SK-N-SH (cell line): Measurements from ENCODE around the gene ZFYVE19. TPM values are rescaled to one million over a fixed set of nuclear protein-coding genes. Genes with fewer than 3 reads are reported as not detected.

Source experiments
- CTCF ChIA-PET: fragments of 300-600, 350-600 bp; formaldehyde crosslinking; extraction: SDS; loops from one replicate; lab custom pipeline; 2021; lab: Yijun Ruan, JAX
- POLR2A ChIA-PET: fragments of 350-600 bp; sonication (Branson Sonifier 250); formaldehyde crosslinking; extraction: SDS; loops from one replicate; lab custom pipeline; 2020; ENCODE audit warnings: antibody characterized with exemption, inconsistent platforms; lab: Yijun Ruan, JAX
- DNase-seq: peaks from one replicate; pipeline ENCODE4 v3.0.0; 2012
- H2AFZ ChIP-seq: fragments of 200-600 bp; sonication (generic); 2 replicates; pipeline ENCODE4 v1.8.1; 2016; ENCODE audit warnings: antibody characterized with exemption, mild to moderate bottlenecking, low read depth
- H3F3A ChIP-seq: fragments of 200-600 bp; sonication (generic); replicated peaks from 2 replicates; pipeline ENCODE3; 2016; ENCODE audit warnings: antibody characterized with exemption, mild to moderate bottlenecking; ENCODE audit not compliant: insufficient read depth
- H3K27ac ChIP-seq, 2 experiments: fragments of 200-500 bp in 1 of 2; fragments of 200-600 bp in 1 of 2; sonication (Bioruptor generic) in 1 of 2; sonication (generic), shearing (Covaris generic) in 1 of 2; 2 replicates each; pipeline versions ENCODE4 v1.5.1 to v1.6.1; 2014 to 2016; ENCODE audit warnings: low read depth in 2 of 2, inconsistent platforms in 1 of 2, low read length in 1 of 2, mild to moderate bottlenecking in 1 of 2, mixed read lengths in 1 of 2
- H3K27me3 ChIP-seq: fragments of 200-600 bp; sonication (generic), shearing (Covaris generic); 2 replicates; pipeline ENCODE4 v1.6.1; 2016; ENCODE audit warnings: mixed run types; ENCODE audit not compliant: insufficient read depth
- H3K36me3 ChIP-seq, 2 experiments: fragments of 200-500 bp in 1 of 2; fragments of 200-600 bp in 1 of 2; sonication (Bioruptor generic) in 1 of 2; sonication (generic) in 1 of 2; replicated peaks in 1 of 2; 2 replicates each; pipeline versions ENCODE3 to v1.5.1; 2014 to 2016; ENCODE audit warnings: low read length in 1 of 2, mild to moderate bottlenecking in 1 of 2; ENCODE audit not compliant: insufficient read depth in 2 of 2, control insufficient read depth in 1 of 2
- H3K4me1 ChIP-seq, 2 experiments: fragments of 200-500 bp in 1 of 2; fragments of 200-600 bp in 1 of 2; sonication (Bioruptor generic) in 1 of 2; sonication (generic), shearing (Covaris generic) in 1 of 2; 2 replicates each; pipeline versions ENCODE4 v1.5.1 to v1.6.1; 2014 to 2016; ENCODE audit warnings: low read depth in 1 of 2, low read length in 1 of 2, mixed run types in 1 of 2; ENCODE audit not compliant: insufficient read depth in 2 of 2, control insufficient read depth in 1 of 2
- H3K4me2 ChIP-seq: fragments of 200-600 bp; sonication (generic), shearing (Covaris generic); 2 replicates; pipeline ENCODE4 v1.6.1; 2017; ENCODE audit warnings: mixed run types
- H3K4me3 ChIP-seq, 2 experiments: fragments of 200-500 bp in 1 of 2; fragments of 200-600 bp in 1 of 2; sonication (Bioruptor generic) in 1 of 2; sonication (generic), shearing (Covaris generic) in 1 of 2; 2 replicates each; pipeline versions ENCODE4 v1.5.1 to v1.8.1; 2014 to 2016; ENCODE audit warnings: low read depth in 2 of 2, inconsistent platforms in 1 of 2, low read length in 1 of 2, mild to moderate bottlenecking in 1 of 2, mixed read lengths in 1 of 2, moderate library complexity in 1 of 2
- H3K79me2 ChIP-seq: fragments of 200-600 bp; sonication (generic); 2 replicates; pipeline ENCODE4 v1.8.1; 2017; ENCODE audit warnings: mild to moderate bottlenecking; ENCODE audit not compliant: insufficient read depth
- H3K9ac ChIP-seq: fragments of 200-600 bp; sonication (generic); 2 replicates; pipeline ENCODE4 v1.6.1; 2017; ENCODE audit warnings: mixed run types
- H3K9me2 ChIP-seq: fragments of 200-600 bp; sonication (generic); 2 replicates; pipeline ENCODE4 v1.6.1; 2017; ENCODE audit warnings: mixed run types
- H3K9me3 ChIP-seq: fragments of 200-600 bp; sonication (generic); 2 replicates; pipeline ENCODE4 v1.6.1; 2017; ENCODE audit warnings: mixed run types, mild to moderate bottlenecking, moderate library complexity
- H4K20me1 ChIP-seq: fragments of 200-600 bp; sonication (generic); 2 replicates; pipeline ENCODE4 v1.6.1; 2017; ENCODE audit warnings: mild to moderate bottlenecking, mixed run types; ENCODE audit not compliant: insufficient read depth
- FOXM1 ChIP-seq: IDR thresholded peaks from 2 replicates; pipeline ENCODE4 v1.4.0; 2012; ENCODE audit warnings: low read depth, mild to moderate bottlenecking
- GATA2 ChIP-seq: sonication (generic); formaldehyde crosslinking; IDR thresholded peaks from 2 replicates; pipeline ENCODE4 v1.5.0; 2020; ENCODE audit warnings: mild to moderate bottlenecking, missing genetic modification reagents
- MEF2A ChIP-seq: IDR thresholded peaks from 2 replicates; pipeline ENCODE4 v1.4.0; 2012; ENCODE audit warnings: low read depth, borderline replicate concordance
- MXI1 ChIP-seq: IDR thresholded peaks from 2 replicates; pipeline ENCODE4 v1.6.1; 2012; ENCODE audit warnings: mild to moderate bottlenecking, low read depth, low read length, improper control_type of control experiment
- NRF1 ChIP-seq: IDR thresholded peaks from 2 replicates; pipeline ENCODE4 v1.6.1; 2012; ENCODE audit warnings: low read depth, mild to moderate bottlenecking, low read length
- POLR2AphosphoS5 ChIP-seq: IDR thresholded peaks from 2 replicates; pipeline ENCODE4 v1.6.1; 2012; ENCODE audit warnings: low read depth, low read length
- RAD21 ChIP-seq: IDR thresholded peaks from 2 replicates; pipeline ENCODE4 v1.6.1; 2012; ENCODE audit warnings: mild to moderate bottlenecking, low read length
- RCOR1 ChIP-seq: fragments of 150-350 bp; IDR thresholded peaks from 2 replicates; pipeline ENCODE4 v1.6.1; 2017; ENCODE audit warnings: antibody characterized with exemption, low read length
- RXRA ChIP-seq: IDR thresholded peaks from 2 replicates; pipeline ENCODE4 v1.4.0; 2012; ENCODE audit warnings: low read depth, mild to moderate bottlenecking, borderline replicate concordance
- SIN3A ChIP-seq: IDR thresholded peaks from 2 replicates; pipeline ENCODE4 v1.6.1; 2012; ENCODE audit warnings: low read depth, mild to moderate bottlenecking, low read length, moderate library complexity, borderline replicate concordance
- SMC3 ChIP-seq: IDR thresholded peaks from 2 replicates; pipeline ENCODE4 v1.6.1; 2012; ENCODE audit warnings: low read depth, low read length, improper control_type of control experiment
- TEAD4 ChIP-seq: IDR thresholded peaks from 2 replicates; pipeline ENCODE4 v1.4.0; 2012; ENCODE audit warnings: mild to moderate bottlenecking, borderline replicate concordance; ENCODE audit not compliant: insufficient read depth
- WGBS: methylation state at CpG from one replicate; pipeline ENCODE4 v1.1.6; 2017; ENCODE audit warnings: low lambda C conversion rate; 5-methylcytosine and 5-hydroxymethylcytosine counted together
- polyA plus RNA-seq, 3 experiments: library from polyadenylated mRNA; depleted of rRNA; stranded (reverse); fragments of >200 nt; gene quantifications; 2 replicates each; pipeline ENCODE4 v1.2.3, GENCODE V29; 2012
- TF ChIP-seq, protein P1 (sequence below): IDR thresholded peaks from 2 replicates; pipeline ENCODE4 v1.4.0; 2012; ENCODE audit warnings: low read depth
- TF ChIP-seq, protein P2 (sequence below): fragments of 150-350 bp; IDR thresholded peaks from 2 replicates; pipeline ENCODE4 v1.6.1; 2017; ENCODE audit warnings: antibody characterized with exemption, low read length, low read depth, borderline replicate concordance
- TF ChIP-seq, protein P3 (sequence below): fragments of 200-600 bp; sonication (generic); IDR thresholded peaks from 2 replicates; pipeline ENCODE4 v1.6.1; 2017; ENCODE audit warnings: antibody characterized with exemption, mild to moderate bottlenecking, moderate library complexity
- TF ChIP-seq, protein P4 (sequence below): IDR thresholded peaks from 2 replicates; pipeline ENCODE4; 2012
- TF ChIP-seq, protein P5 (sequence below): fragments of 150-350 bp; IDR thresholded peaks from 2 replicates; pipeline ENCODE4 v1.6.1; 2016; ENCODE audit warnings: mild to moderate bottlenecking, low read depth, low read length
- TF ChIP-seq, protein P6 (sequence below): IDR thresholded peaks from 2 replicates; pipeline ENCODE4 v1.4.0; 2012; ENCODE audit warnings: low read depth, borderline replicate concordance

Gene ZFYVE19
- polyA plus RNA-seq, 1 of the 3 experiments (the other 2 are of a cell fraction), result 35.5 TPM

DNA sequence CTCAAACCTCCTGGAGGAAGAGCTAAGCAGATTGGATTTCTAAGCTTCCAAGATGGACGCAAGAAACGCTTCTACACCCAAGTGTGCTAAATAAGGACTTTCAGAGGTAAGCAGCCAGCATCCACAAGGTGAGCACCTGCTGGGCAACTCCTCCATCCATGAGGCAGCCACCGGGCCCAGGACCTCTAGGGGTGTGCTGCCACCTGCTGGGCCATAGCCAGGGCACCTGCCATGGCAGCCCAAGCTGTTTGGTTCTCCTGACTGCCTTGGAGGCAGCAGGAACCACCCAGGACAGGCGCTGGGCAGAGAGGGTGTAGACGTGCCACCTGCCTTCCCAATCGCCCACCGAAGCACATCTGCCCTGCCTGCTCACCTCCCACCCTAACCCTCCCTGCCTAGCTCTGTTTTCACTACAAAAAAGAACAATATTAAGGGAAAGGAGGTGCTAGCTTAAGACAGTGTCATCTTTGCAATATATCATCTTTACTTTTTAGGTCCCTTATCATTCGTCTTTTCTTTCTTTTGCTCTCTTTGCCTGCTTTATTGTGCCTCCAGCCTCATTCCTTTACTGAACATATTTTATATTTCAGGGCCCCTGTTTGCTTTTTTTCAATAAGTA, 24.2 kb upstream of the ZFYVE19 start (continued):
- TF ChIP-seq, protein P1, sequence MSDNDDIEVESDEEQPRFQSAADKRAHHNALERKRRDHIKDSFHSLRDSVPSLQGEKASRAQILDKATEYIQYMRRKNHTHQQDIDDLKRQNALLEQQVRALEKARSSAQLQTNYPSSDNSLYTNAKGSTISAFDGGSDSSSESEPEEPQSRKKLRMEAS, result no peak
- TF ChIP-seq SIN3A, result no peak
- TF ChIP-seq, protein P2, sequence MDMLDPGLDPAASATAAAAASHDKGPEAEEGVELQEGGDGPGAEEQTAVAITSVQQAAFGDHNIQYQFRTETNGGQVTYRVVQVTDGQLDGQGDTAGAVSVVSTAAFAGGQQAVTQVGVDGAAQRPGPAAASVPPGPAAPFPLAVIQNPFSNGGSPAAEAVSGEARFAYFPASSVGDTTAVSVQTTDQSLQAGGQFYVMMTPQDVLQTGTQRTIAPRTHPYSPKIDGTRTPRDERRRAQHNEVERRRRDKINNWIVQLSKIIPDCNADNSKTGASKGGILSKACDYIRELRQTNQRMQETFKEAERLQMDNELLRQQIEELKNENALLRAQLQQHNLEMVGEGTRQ, result no peak
- no peak for TF ChIP-seq MEF2A
- TF ChIP-seq, all 33 proteins: peak for 5

DNA sequence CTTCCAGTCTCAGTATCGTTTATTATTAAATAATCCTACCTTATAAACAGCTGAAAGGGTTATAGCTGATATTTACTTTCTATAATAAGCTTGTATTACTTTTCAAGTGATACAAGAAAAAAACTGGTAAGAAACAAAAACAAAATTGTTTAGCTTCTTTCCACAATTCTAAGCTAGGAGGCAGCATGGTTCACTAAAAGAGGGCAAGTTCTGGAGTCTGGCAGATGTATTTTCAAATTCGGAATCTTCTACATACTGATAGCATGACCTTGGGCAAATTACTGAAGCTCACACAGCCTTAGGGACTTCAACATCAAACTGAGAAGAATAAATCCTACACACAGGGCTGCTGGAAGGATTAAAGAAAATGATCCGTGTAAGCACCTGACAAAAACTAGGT, 21.7 kb upstream of the ZFYVE19 start:
- no peak overlapping the region for H3K4me2 ChIP-seq
- no peak for DNase-seq
- H4K20me1 ChIP-seq, result peaks cover 23% of the 10 kb centered on the region
- peaks cover 46% of the 10 kb centered on the region for H3K79me2 ChIP-seq
- no peak overlapping the region for H3K9ac ChIP-seq
- TF ChIP-seq, protein P3, sequence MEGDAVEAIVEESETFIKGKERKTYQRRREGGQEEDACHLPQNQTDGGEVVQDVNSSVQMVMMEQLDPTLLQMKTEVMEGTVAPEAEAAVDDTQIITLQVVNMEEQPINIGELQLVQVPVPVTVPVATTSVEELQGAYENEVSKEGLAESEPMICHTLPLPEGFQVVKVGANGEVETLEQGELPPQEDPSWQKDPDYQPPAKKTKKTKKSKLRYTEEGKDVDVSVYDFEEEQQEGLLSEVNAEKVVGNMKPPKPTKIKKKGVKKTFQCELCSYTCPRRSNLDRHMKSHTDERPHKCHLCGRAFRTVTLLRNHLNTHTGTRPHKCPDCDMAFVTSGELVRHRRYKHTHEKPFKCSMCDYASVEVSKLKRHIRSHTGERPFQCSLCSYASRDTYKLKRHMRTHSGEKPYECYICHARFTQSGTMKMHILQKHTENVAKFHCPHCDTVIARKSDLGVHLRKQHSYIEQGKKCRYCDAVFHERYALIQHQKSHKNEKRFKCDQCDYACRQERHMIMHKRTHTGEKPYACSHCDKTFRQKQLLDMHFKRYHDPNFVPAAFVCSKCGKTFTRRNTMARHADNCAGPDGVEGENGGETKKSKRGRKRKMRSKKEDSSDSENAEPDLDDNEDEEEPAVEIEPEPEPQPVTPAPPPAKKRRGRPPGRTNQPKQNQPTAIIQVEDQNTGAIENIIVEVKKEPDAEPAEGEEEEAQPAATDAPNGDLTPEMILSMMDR, result no peak
- TF ChIP-seq RAD21, result no peak
- no peak for TF ChIP-seq MEF2A
- TF ChIP-seq, protein P4, sequence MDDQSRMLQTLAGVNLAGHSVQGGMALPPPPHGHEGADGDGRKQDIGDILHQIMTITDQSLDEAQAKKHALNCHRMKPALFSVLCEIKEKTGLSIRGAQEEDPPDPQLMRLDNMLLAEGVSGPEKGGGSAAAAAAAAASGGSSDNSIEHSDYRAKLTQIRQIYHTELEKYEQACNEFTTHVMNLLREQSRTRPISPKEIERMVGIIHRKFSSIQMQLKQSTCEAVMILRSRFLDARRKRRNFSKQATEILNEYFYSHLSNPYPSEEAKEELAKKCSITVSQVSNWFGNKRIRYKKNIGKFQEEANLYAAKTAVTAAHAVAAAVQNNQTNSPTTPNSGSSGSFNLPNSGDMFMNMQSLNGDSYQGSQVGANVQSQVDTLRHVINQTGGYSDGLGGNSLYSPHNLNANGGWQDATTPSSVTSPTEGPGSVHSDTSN, result no peak
- TF ChIP-seq POLR2AphosphoS5, result no peak
- TF ChIP-seq GATA2, result no peak
- TF ChIP-seq SMC3, result no peak
- TF ChIP-seq, protein P2, result no peak
- TF ChIP-seq, protein P5, sequence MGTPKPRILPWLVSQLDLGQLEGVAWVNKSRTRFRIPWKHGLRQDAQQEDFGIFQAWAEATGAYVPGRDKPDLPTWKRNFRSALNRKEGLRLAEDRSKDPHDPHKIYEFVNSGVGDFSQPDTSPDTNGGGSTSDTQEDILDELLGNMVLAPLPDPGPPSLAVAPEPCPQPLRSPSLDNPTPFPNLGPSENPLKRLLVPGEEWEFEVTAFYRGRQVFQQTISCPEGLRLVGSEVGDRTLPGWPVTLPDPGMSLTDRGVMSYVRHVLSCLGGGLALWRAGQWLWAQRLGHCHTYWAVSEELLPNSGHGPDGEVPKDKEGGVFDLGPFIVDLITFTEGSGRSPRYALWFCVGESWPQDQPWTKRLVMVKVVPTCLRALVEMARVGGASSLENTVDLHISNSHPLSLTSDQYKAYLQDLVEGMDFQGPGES, result no peak
- TF ChIP-seq, protein P6, sequence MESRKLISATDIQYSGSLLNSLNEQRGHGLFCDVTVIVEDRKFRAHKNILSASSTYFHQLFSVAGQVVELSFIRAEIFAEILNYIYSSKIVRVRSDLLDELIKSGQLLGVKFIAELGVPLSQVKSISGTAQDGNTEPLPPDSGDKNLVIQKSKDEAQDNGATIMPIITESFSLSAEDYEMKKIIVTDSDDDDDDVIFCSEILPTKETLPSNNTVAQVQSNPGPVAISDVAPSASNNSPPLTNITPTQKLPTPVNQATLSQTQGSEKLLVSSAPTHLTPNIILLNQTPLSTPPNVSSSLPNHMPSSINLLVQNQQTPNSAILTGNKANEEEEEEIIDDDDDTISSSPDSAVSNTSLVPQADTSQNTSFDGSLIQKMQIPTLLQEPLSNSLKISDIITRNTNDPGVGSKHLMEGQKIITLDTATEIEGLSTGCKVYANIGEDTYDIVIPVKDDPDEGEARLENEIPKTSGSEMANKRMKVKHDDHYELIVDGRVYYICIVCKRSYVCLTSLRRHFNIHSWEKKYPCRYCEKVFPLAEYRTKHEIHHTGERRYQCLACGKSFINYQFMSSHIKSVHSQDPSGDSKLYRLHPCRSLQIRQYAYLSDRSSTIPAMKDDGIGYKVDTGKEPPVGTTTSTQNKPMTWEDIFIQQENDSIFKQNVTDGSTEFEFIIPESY, result no peak
- TF ChIP-seq FOXM1, result no peak
- TF ChIP-seq MXI1, result no peak
- TF ChIP-seq NRF1, result no peak
- no peak for TF ChIP-seq RCOR1
- no peak for TF ChIP-seq RXRA
- no peak for TF ChIP-seq TEAD4
- H3F3A ChIP-seq, result no peaks in the 10 kb centered on the region
- H3K27ac ChIP-seq, result no peak overlapping the region
- no peak overlapping the region for H3K4me3 ChIP-seq
- no peaks in the 10 kb centered on the region for H3K9me3 ChIP-seq
- ChIA-PET POLR2A (no interaction called here), CTCF (interaction anchor here (1.1 to 31.8 kb wide), 8 partner anchors 17 to 448 kb away, joined by 3 to 555 read pairs (median 6); partner anchors contain the start of genes C15orf62, GCHFR, RMDN3 and VPS18)
- H3K4me1 ChIP-seq, result peaks cover 2 to 12% of the 10 kb centered on the region in 2 experiments; a peak in 3 of 4 replicates
- no peak overlapping the region for H2AFZ ChIP-seq
- H3K27me3 ChIP-seq, result no peaks in the 10 kb centered on the region
- no peaks in the 10 kb centered on the region for H3K36me3 ChIP-seq
- no peaks in the 10 kb centered on the region for H3K9me2 ChIP-seq
- 83% methylated on average over 3 of the region's 3 CpGs for WGBS
